Epithelial cell of proximal tubule (primary cell): Measurements from ENCODE around the gene TREML1. TPM values are rescaled to one million over a fixed set of nuclear protein-coding genes. Genes with fewer than 3 reads are reported as not detected.

Source experiments
- DNase-seq: peaks from one replicate; pipeline ENCODE4 v3.0.0-alpha.2; 2011; ENCODE audit warnings: low read depth
- H3K4me3 ChIP-seq: 2 replicates; pipeline ENCODE4 v1.5.1; 2011; ENCODE audit warnings: low read depth, mild to moderate bottlenecking, low read length
- total RNA-seq: library from RNA; depleted of rRNA; stranded (reverse); fragments of >200 nt; gene quantifications from 2 replicates; pipeline ENCODE4 v1.2.3, GENCODE V29; 2015
- TF ChIP-seq, protein P1 (sequence below): conservative IDR thresholded peaks from 2 replicates; pipeline ENCODE4 v1.5.1; 2012; ENCODE audit warnings: low read depth, mild to moderate bottlenecking, low read length

Gene TREML1
- total RNA-seq, 1 donor from 2014 or later, result not detected

DNA sequence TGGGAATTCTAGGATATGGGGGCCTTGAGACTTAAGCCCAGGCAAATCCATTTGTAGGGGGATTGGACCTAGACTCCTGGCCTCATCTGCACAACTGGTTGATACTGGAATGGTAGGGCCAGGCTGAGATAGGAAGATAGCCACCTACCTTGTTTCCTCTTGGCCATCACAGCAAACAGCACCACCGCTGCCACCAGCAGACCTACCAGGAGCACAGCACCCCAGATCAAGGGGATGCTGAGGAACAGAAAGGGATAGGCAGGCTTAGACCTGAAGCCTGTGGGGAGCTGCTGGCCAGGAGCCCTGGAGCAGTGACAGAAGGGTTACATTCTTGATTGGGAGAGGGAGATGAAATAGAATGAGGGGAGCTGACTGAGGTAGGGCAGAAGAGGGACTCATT is 3.5 kb downstream of the TREML1 start:
- TF ChIP-seq, protein P1, sequence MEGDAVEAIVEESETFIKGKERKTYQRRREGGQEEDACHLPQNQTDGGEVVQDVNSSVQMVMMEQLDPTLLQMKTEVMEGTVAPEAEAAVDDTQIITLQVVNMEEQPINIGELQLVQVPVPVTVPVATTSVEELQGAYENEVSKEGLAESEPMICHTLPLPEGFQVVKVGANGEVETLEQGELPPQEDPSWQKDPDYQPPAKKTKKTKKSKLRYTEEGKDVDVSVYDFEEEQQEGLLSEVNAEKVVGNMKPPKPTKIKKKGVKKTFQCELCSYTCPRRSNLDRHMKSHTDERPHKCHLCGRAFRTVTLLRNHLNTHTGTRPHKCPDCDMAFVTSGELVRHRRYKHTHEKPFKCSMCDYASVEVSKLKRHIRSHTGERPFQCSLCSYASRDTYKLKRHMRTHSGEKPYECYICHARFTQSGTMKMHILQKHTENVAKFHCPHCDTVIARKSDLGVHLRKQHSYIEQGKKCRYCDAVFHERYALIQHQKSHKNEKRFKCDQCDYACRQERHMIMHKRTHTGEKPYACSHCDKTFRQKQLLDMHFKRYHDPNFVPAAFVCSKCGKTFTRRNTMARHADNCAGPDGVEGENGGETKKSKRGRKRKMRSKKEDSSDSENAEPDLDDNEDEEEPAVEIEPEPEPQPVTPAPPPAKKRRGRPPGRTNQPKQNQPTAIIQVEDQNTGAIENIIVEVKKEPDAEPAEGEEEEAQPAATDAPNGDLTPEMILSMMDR, result no peak
- H3K4me3 ChIP-seq, result no peak overlapping the region
- no peak for DNase-seq

DNA sequence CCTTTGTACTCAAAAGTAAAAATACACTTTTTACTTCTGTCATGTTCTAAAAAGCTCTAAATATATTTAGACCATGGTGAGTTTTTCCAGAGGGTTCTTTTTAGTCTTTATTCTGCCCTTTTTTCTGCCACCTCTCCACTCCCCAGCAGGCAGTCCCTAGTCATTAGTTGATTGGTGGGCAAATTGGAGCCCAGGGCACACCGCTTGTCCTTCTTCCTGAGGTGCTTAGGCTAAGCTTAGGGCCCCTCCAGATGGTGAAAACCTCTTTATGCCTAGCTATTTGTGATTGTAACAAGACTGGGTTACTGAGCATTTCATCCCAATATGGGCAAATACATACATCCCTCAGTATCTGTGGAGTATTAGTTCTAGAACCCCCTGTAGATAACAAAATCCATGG is 6.2 kb downstream of the TREML1 start:
- TF ChIP-seq, protein P1, result no peak
- H3K4me3 ChIP-seq, result no peak overlapping the region
- no peak for DNase-seq

DNA sequence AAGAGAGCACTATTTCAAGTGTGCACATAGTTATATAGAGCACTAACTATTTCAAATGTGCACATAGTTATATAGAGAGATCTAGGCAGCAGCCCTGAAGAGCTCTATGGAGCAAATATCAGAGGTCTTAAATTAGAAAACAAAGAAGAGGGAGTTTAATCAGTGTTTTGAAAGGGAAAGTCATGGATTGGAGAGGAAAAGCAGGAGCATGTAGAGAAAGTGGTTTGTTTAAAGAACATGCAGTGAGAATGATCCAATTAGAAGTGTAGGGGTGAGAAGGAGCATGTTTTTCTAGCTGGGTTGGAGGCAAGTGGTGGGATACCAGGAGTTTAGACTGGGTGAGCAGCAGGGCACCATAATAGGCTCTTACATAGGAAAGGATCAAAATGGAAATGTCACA is 17.2 kb downstream of the TREML1 start:
- H3K4me3 ChIP-seq, result no peak overlapping the region
- no peak for DNase-seq
- TF ChIP-seq, protein P1, result no peak

DNA sequence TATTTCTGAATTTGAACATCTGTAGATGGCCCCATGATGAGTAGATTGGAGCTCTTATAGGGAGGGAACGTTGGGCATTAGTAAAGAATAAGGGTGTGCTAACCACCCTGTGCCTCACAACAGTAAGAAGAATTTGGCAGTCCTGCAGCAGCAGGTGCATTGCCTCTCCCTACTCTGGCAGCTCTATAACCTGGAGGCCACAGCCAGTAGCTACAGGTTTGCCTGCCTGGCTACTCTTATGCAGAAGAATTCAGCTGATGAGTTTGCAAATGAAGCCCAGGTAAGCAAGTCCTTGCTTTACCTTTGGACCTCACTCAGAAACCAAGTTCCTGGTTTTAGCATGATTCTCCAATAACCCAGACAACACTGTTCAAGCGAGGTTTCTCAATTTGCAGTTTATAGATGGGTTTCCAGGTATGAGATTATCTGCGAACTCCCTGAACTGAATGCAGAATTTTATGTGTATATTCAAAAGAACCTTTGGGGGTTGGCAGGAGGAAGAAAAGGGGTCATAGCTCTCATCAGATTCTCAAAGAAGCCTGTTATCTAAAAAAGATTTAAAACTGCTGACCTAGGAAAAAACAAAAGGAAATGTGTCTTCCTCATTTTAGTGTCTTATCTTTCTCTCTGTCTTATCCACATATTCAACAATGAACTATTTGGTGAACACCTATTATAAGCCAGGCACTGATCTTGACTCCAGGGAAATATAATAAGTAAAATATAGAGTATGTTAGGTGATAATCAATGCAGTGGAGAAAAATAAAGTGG is 18.9 kb downstream of the TREML1 start:
- H3K4me3 ChIP-seq, result no peak overlapping the region
- no peak for DNase-seq
- TF ChIP-seq, protein P1, result no peak

DNA sequence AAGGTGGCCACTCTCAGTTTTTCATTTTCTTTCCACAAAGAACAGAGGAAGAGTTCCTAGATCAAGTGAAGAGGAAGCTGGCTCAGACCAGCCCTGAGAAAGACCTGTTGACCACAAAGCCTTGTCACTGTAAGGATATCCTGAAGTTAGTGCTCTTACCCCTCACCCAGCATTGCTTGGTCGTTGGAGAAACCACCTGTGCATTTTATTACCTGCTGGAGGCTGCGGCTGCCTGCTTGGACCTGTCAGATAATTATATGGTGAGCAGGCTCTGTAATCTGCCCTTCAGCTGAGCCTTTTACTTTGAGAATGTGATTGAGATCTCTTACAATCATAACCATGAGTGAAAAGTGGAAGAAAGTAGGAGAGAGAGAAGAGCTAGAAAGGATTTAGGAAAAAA is 21.9 kb downstream of the TREML1 start:
- no peak for DNase-seq

DNA sequence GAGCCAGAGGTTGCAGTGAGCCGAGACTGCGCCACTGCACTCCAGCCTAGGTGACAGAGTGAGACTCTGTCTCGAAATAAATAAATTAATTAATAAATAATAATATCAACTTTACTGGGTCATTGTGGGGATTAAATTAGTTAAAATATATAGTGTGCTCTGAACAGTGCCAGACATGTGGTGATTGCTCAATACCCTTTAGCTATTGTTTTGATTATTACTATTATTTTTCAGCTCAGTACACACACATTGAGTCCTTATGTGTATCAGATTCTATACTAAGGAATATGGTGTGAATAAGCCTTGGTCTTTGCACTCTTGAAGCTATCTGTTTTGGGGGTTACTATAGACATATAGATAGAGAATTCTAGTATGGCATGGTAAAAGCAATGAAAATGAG is 28.9 kb downstream of the TREML1 start:
- no peak overlapping the region for H3K4me3 ChIP-seq
- TF ChIP-seq, protein P1, result no peak
- no peak for DNase-seq

More for the DNA sequence above, 21.9 kb downstream of the TREML1 start:
- TF ChIP-seq, protein P1, result no peak
- H3K4me3 ChIP-seq, result no peak overlapping the region

DNA sequence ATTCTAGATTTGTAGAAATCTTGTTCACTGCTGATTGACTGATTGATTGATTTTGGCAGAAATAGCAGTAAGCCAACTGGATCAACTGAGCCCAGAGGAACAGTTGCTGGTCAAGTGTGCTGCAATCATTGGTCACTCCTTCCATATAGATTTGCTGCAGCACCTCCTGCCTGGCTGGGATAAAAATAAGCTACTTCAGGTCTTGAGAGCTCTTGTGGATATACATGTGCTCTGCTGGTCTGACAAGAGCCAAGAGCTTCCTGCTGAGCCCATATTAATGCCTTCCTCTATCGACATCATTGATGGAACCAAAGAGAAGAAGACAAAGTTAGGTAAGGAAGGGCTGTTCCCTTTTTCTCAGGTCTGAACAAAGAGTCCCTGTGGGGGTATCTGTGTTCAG is 31.2 kb downstream of the TREML1 start:
- TF ChIP-seq, protein P1, result no peak
- no peak overlapping the region for H3K4me3 ChIP-seq
- DNase-seq, result no peak
